Parathyroid adenoma (tissue), 2 donors: Measurements from ENCODE around the gene VAPB.

Experiments used
- H2AFZ ChIP-seq: fragments of 300-600 bp; sonication (generic); one replicate; pipeline ENCODE4 v1.7.0; 2017; ENCODE audit warnings: antibody characterized with exemption, mild to moderate bottlenecking
- H3K27ac ChIP-seq: fragments of 300-600 bp; sonication (generic); one replicate; pipeline ENCODE4 v1.7.0; 2017
- H3K27me3 ChIP-seq: fragments of 300-600 bp; sonication (generic); one replicate; pipeline ENCODE4 v1.7.0; 2017; ENCODE audit warnings: low read length; ENCODE audit not compliant: control insufficient read depth, insufficient read depth
- H3K36me3 ChIP-seq: fragments of 300-600 bp; sonication (generic); one replicate; pipeline ENCODE4 v1.7.0; 2017; ENCODE audit warnings: low read length; ENCODE audit not compliant: control insufficient read depth, insufficient read depth
- H3K4me1 ChIP-seq: fragments of 300-600 bp; sonication (generic); one replicate; pipeline ENCODE4 v1.7.0; 2017; ENCODE audit warnings: control low read depth
- H3K4me2 ChIP-seq: fragments of 300-600 bp; sonication (generic); one replicate; pipeline ENCODE4 v1.7.0; 2017; ENCODE audit warnings: low read length
- H3K4me3 ChIP-seq: fragments of 300-600 bp; sonication (generic); one replicate; pipeline ENCODE4 v1.7.0; 2017; ENCODE audit warnings: low read depth, low read length
- H3K79me2 ChIP-seq: fragments of 300-600 bp; sonication (generic); one replicate; pipeline ENCODE4 v1.7.0; 2017; ENCODE audit warnings: control low read depth
- H3K9ac ChIP-seq: fragments of 300-600 bp; sonication (generic); one replicate; pipeline ENCODE4 v1.7.0; 2017; ENCODE audit warnings: mild to moderate bottlenecking
- H3K9me3 ChIP-seq: fragments of 300-600 bp; sonication (generic); one replicate; pipeline ENCODE4 v1.7.0; 2017; ENCODE audit warnings: low read length; ENCODE audit not compliant: control insufficient read depth
- CTCF ChIP-seq: fragments of 300-600 bp; sonication (generic); IDR thresholded peaks from one replicate; pipeline ENCODE4 v1.7.0; 2017; ENCODE audit warnings: antibody characterized with exemption, mild to moderate bottlenecking
- donor health status: primary hyperparathyroidism.

VAPB gene

GRCh38 chr20:58471193-58472164 lies 82.5 kb downstream of the VAPB start:
- H3K36me3 ChIP-seq, result no peaks in the 10 kb centered on the region
- no peaks in the 10 kb centered on the region for H3K4me1 ChIP-seq
- H3K9me3 ChIP-seq, result no peaks in the 10 kb centered on the region
- H3K4me2 ChIP-seq, result no peak overlapping the region
- H2AFZ ChIP-seq, result no peak overlapping the region
- no peak overlapping the region for H3K27ac ChIP-seq
- no peak overlapping the region for H3K9ac ChIP-seq
- H3K4me3 ChIP-seq, result no peak overlapping the region
- no peaks in the 10 kb centered on the region for H3K79me2 ChIP-seq
- TF ChIP-seq CTCF, result no peak
- no peaks in the 10 kb centered on the region for H3K27me3 ChIP-seq

GRCh38 chr20:58472273-58473018 lies 83.4 kb downstream of the VAPB start:
- TF ChIP-seq CTCF, result no peak
- Histone ChIP-seq H3K9ac (no peak overlapping the region), H3K9me3 (no peaks in the 10 kb centered on the region), H3K27ac (no peak overlapping the region), H3K27me3 (no peaks in the 10 kb centered on the region), H3K36me3 (no peaks in the 10 kb centered on the region), H3K4me1 (no peaks in the 10 kb centered on the region), H3K79me2 (no peaks in the 10 kb centered on the region), H3K4me2 (no peak overlapping the region), H3K4me3 (no peak overlapping the region), H2AFZ (no peak overlapping the region)

GRCh38 chr20:58473453-58474425 lies 84.7 kb downstream of the VAPB start:
- H3K27me3 ChIP-seq, result no peaks in the 10 kb centered on the region
- H3K27ac ChIP-seq, result no peak overlapping the region
- H3K4me1 ChIP-seq, result no peaks in the 10 kb centered on the region
- H3K79me2 ChIP-seq, result no peaks in the 10 kb centered on the region
- H3K9me3 ChIP-seq, result no peaks in the 10 kb centered on the region
- H3K4me3 ChIP-seq, result no peak overlapping the region
- no peak overlapping the region for H3K4me2 ChIP-seq
- no peak for TF ChIP-seq CTCF
- no peak overlapping the region for H3K9ac ChIP-seq
- H2AFZ ChIP-seq, result no peak overlapping the region
- H3K36me3 ChIP-seq, result no peaks in the 10 kb centered on the region

GRCh38 chr20:58475466-58475865 lies 86.4 kb downstream of the VAPB start:
- H3K9me3 ChIP-seq, result no peaks in the 10 kb centered on the region
- no peak overlapping the region for H2AFZ ChIP-seq
- no peaks in the 10 kb centered on the region for H3K79me2 ChIP-seq
- no peak overlapping the region for H3K4me2 ChIP-seq
- TF ChIP-seq CTCF, result no peak
- H3K4me3 ChIP-seq, result no peak overlapping the region
- H3K36me3 ChIP-seq, result no peaks in the 10 kb centered on the region
- H3K9ac ChIP-seq, result no peak overlapping the region
- H3K4me1 ChIP-seq, result no peaks in the 10 kb centered on the region
- H3K27me3 ChIP-seq, result no peaks in the 10 kb centered on the region
- no peak overlapping the region for H3K27ac ChIP-seq
